HCT116 (cell line): ENCODE measurements around the gene ALX3.

Experiments
- CTCF ChIP-seq, 3 experiments: fragments of 200-600 bp in 1 of 3; sonication (generic) in 1 of 3; IDR thresholded peaks in 2 of 3; conservative IDR thresholded peaks in 1 of 3; 2 replicates each; pipeline ENCODE4 v1.5.1; 2012 to 2017; ENCODE audit warnings: low read depth in 2 of 3, low read length in 2 of 3, antibody characterized with exemption in 1 of 3, borderline replicate concordance in 1 of 3, control low read depth in 1 of 3, mild to moderate bottlenecking in 1 of 3, mixed read lengths in 1 of 3, mixed run types in 1 of 3, moderate library complexity in 1 of 3; ENCODE audit not compliant: insufficient read depth in 1 of 3
- EGR1 ChIP-seq: IDR thresholded peaks from 2 replicates; pipeline ENCODE4 v1.6.1; 2012; ENCODE audit warnings: low read depth
- EZH2 ChIP-seq: fragments of 200-600 bp; sonication (generic); IDR thresholded peaks from 2 replicates; pipeline ENCODE4 v1.6.1; 2017; ENCODE audit warnings: antibody characterized with exemption, mixed run types
- FOSL1 ChIP-seq: IDR thresholded peaks from 2 replicates; pipeline ENCODE4 v1.6.1; 2012; ENCODE audit warnings: low read depth
- JUND ChIP-seq: IDR thresholded peaks from 2 replicates; pipeline ENCODE4 v1.6.1; 2012
- POLR2A ChIP-seq: IDR thresholded peaks from 2 replicates; pipeline ENCODE4 v1.7.0; 2011; ENCODE audit warnings: borderline replicate concordance; ENCODE audit not compliant: insufficient read depth, insufficient read length; ENCODE audit errors: extremely low read depth
- POLR2AphosphoS5 ChIP-seq: IDR thresholded peaks from 2 replicates; pipeline ENCODE4 v1.6.1; 2011; ENCODE audit warnings: mild to moderate bottlenecking, low read depth, low read length, moderate library complexity
- RAD21 ChIP-seq: IDR thresholded peaks from 2 replicates; pipeline ENCODE4 v1.6.1; 2012; ENCODE audit warnings: low read depth, mild to moderate bottlenecking
- REST ChIP-seq: IDR thresholded peaks from 2 replicates; pipeline ENCODE4 v1.6.1; 2012; ENCODE audit warnings: low read depth
- SIN3A ChIP-seq: IDR thresholded peaks from 2 replicates; pipeline ENCODE4 v1.6.1; 2012; ENCODE audit warnings: low read depth
- SP1 ChIP-seq: IDR thresholded peaks from 2 replicates; pipeline ENCODE4 v1.6.1; 2012; ENCODE audit warnings: low read depth
- TCF7L2 ChIP-seq: IDR thresholded peaks from 2 replicates; pipeline ENCODE4 v1.7.0; 2011; ENCODE audit warnings: borderline replicate concordance, inconsistent platforms; ENCODE audit not compliant: insufficient read depth, insufficient read length; ENCODE audit errors: extremely low read depth

DNA sequence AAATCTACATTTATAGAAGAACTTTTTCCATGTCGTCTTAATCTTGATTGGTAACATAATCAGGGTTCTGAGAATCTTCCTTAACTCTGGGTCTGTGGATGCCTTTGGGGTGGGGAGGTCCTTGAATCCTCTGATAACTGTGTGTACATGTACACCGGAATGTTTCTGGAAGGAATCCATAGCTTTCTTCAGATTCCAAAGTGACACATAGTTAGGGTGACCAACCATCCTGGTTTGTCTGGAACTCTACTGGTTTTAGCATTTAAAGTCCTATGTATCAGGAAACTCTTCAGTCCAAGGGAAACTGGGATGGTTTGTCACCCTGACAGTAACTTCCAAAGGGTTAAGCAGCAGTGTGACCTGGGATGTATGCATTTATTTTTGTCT, 19.2 kb downstream of the ALX3 start:
- TF ChIP-seq CTCF (IDR thresholded peaks at IDR 0.05 in 2 of 3, conservative IDR thresholded peaks at IDR 0.05 in 1 of 3; ENCODE audit: borderline replicate concordance in 1 of 3, insufficient read depth in 1 of 3, low read depth in 2 of 3, low read length in 2 of 3): no peak
- TF ChIP-seq REST: no peak
- TF ChIP-seq RAD21: no peak
- no peak for TF ChIP-seq EGR1
- TF ChIP-seq POLR2AphosphoS5: no peak
- no peak for TF ChIP-seq SP1
- no peak for TF ChIP-seq SIN3A
- TF ChIP-seq POLR2A: no peak
- no peak for TF ChIP-seq TCF7L2
- TF ChIP-seq EZH2: no peak
- TF ChIP-seq JUND: no peak
- no peak for TF ChIP-seq FOSL1
